Measurements from ENCODE around the gene SAMD4B. TPM values are rescaled to one million over a fixed set of nuclear protein-coding genes. Genes with fewer than 3 reads are reported as not detected.

The SAMD4B gene
- 100 to 1,000 TPM in 2 of 8 experiments, 10 to 100 TPM in 6; 24.1 to 124 (median 64.9) TPM for total RNA-seq

- peak; percentile 85 to 92 (median 90) for ATAC-seq (replicated peaks in 6 of 8)
- H3K27ac ChIP-seq: peak within 1 kb of the TSS; percentile 80 to 83
- in situ Hi-C loops (cut with MboI; ENCODE audit: low pct_unique_long_range_greater_than_20kb in 2 of 9, low sequenced_read_pairs in 9 of 9, unreplicated experiment in 9 of 9): loop anchor here in 4 of 9 experiments (25.0 kb wide), 2 partner anchors 230 to 380 kb away; no protein-coding TSS in a partner anchor
- H3K4me1 ChIP-seq (replicated peaks in 1 of 2): peaks cover 11% of the 10 kb centered on the region in 2 donors
- peak within 1 kb of the TSS; percentile 64 to 99 (median 91) for H3K4me3 ChIP-seq
- 0 to 20% (median 0%) methylated on average over 1 to 10 of the region's 105 CpGs; no CpG with 5 or more reads in 3 of the 10 experiments for WGBS, 10 experiments
Observed at GRCh38 chr19:39341719-39342604, at the start of gene SAMD4B. Gene SAMD4B (plus strand): TSS chr19:39342421. CDS start chr19:39356894, 14,473 bp downstream.

GRCh38 chr19:39293394-39293793 is 48.8 kb upstream of the SAMD4B start:
- 15 to 80% (median 54%) methylated on average over 1 to 4 of the region's 4 CpGs; no CpG with 5 or more reads in 5 of the 10 experiments for WGBS, 10 experiments
- in situ Hi-C loops (cut with MboI; ENCODE audit: low pct_unique_long_range_greater_than_20kb in 2 of 9, low sequenced_read_pairs in 9 of 9, unreplicated experiment in 9 of 9): no loop called here
- no peak overlapping the region for H3K4me3 ChIP-seq
- no peaks in the 10 kb centered on the region for H3K4me1 ChIP-seq (replicated peaks in 1 of 2)
- no peak overlapping the region for H3K27ac ChIP-seq
- peak in 3 of 8 experiments; percentile 27 to 54 (median 50) for ATAC-seq (replicated peaks in 6 of 8)

GRCh38 chr19:39296055-39296645 is 46.1 kb upstream of the SAMD4B start, which contains the start of gene IFNL1:
Gene IFNL1 (plus strand): TSS chr19:39296407. CDS start chr19:39296422, 15 bp downstream.
- no peak for ATAC-seq (replicated peaks in 6 of 8)
- no peaks in the 10 kb centered on the region for H3K4me1 ChIP-seq (replicated peaks in 1 of 2)
- WGBS, 10 experiments: 8 to 100% (median 53%) methylated on average over 1 to 8 of the region's 11 CpGs; no CpG with 5 or more reads in 1 of the 10 experiments
- no peak within 1 kb of the TSS for H3K27ac ChIP-seq
- in situ Hi-C loops (cut with MboI; ENCODE audit: low pct_unique_long_range_greater_than_20kb in 2 of 9, low sequenced_read_pairs in 9 of 9, unreplicated experiment in 9 of 9): no loop called here
- no peak within 1 kb of the TSS for H3K4me3 ChIP-seq

GRCh38 chr19:39296906-39297305 is 45.3 kb upstream of the SAMD4B start:
- 19 to 84% (median 52%) methylated on average over 2 to 4 of the region's 4 CpGs; no CpG with 5 or more reads in 2 of the 10 experiments for WGBS, 10 experiments
- no peak overlapping the region for H3K4me3 ChIP-seq
- in situ Hi-C loops (cut with MboI; ENCODE audit: low pct_unique_long_range_greater_than_20kb in 2 of 9, low sequenced_read_pairs in 9 of 9, unreplicated experiment in 9 of 9): no loop called here
- ATAC-seq (replicated peaks in 6 of 8): no peak
- no peaks in the 10 kb centered on the region for H3K4me1 ChIP-seq (replicated peaks in 1 of 2)
- H3K27ac ChIP-seq: no peak overlapping the region

GRCh38 chr19:39297931-39298634 is 44.1 kb upstream of the SAMD4B start:
- in situ Hi-C loops (cut with MboI; ENCODE audit: low pct_unique_long_range_greater_than_20kb in 2 of 9, low sequenced_read_pairs in 9 of 9, unreplicated experiment in 9 of 9): no loop called here
- Histone ChIP-seq H3K4me3 (no peak overlapping the region), H3K27ac (no peak overlapping the region), H3K4me1 (replicated peaks in 1 of 2) (no peaks in the 10 kb centered on the region)
- WGBS, 10 experiments: 20 to 71% (median 31%) methylated on average over 2 to 7 of the region's 17 CpGs; no CpG with 5 or more reads in 5 of the 10 experiments
- ATAC-seq (replicated peaks in 6 of 8): no peak

- Histone ChIP-seq H3K27ac (no peak overlapping the region), H3K4me3 (no peak overlapping the region), H3K4me1 (replicated peaks in 1 of 2) (no peaks in the 10 kb centered on the region)
- ATAC-seq (replicated peaks in 6 of 8): no peak
- in situ Hi-C loops (cut with MboI; ENCODE audit: low pct_unique_long_range_greater_than_20kb in 2 of 9, low sequenced_read_pairs in 9 of 9, unreplicated experiment in 9 of 9): no loop called here
- 37 to 98% (median 83%) methylated on average over 1 to 9 of the region's 9 CpGs; no CpG with 5 or more reads in 1 of the 10 experiments for WGBS, 10 experiments
Observed at GRCh38 chr19:39299404-39299803, 42.8 kb upstream of the SAMD4B start.

- H3K4me3 ChIP-seq: no peak overlapping the region
- no peak overlapping the region for H3K27ac ChIP-seq
- no peak for ATAC-seq (replicated peaks in 6 of 8)
- WGBS, 10 experiments: 10 to 90% (median 62%) methylated on average over 2 to 8 of the region's 10 CpGs; no CpG with 5 or more reads in 2 of the 10 experiments
- no peaks in the 10 kb centered on the region for H3K4me1 ChIP-seq (replicated peaks in 1 of 2)
- in situ Hi-C loops (cut with MboI; ENCODE audit: low pct_unique_long_range_greater_than_20kb in 2 of 9, low sequenced_read_pairs in 9 of 9, unreplicated experiment in 9 of 9): loop anchor here in 1 of 9 experiments (25.0 kb wide), 1 partner anchor 188 kb away; no protein-coding TSS in a partner anchor
Observed at GRCh38 chr19:39299832-39300231, 42.4 kb upstream of the SAMD4B start.

GRCh38 chr19:39301021-39301420 is 41.2 kb upstream of the SAMD4B start:
- no peak overlapping the region for H3K27ac ChIP-seq
- in situ Hi-C loops (cut with MboI; ENCODE audit: low pct_unique_long_range_greater_than_20kb in 2 of 9, low sequenced_read_pairs in 9 of 9, unreplicated experiment in 9 of 9): loop anchor here in 1 of 9 experiments (25.0 kb wide), 1 partner anchor 189 kb away; no protein-coding TSS in a partner anchor
- ATAC-seq (replicated peaks in 6 of 8): no peak
- no peaks in the 10 kb centered on the region for H3K4me1 ChIP-seq (replicated peaks in 1 of 2)
- H3K4me3 ChIP-seq: no peak overlapping the region
- 0 to 81% (median 56%) methylated on average over 1 to 3 of the region's 4 CpGs; no CpG with 5 or more reads in 3 of the 10 experiments for whole genome bisulfite sequencing, 10 experiments

GRCh38 chr19:39301562-39301961 is 40.7 kb upstream of the SAMD4B start:
- no peak for ATAC-seq (replicated peaks in 6 of 8)
- in situ Hi-C loops (cut with MboI; ENCODE audit: low pct_unique_long_range_greater_than_20kb in 2 of 9, low sequenced_read_pairs in 9 of 9, unreplicated experiment in 9 of 9): loop anchor here in 1 of 9 experiments (25.0 kb wide), 1 partner anchor 189 kb away; no protein-coding TSS in a partner anchor
- WGBS, 10 experiments: 10 to 94% (median 57%) methylated on average over 1 to 3 of the region's 3 CpGs; no CpG with 5 or more reads in 1 of the 10 experiments
- Histone ChIP-seq H3K27ac (no peak overlapping the region), H3K4me3 (no peak overlapping the region), H3K4me1 (replicated peaks in 1 of 2) (no peaks in the 10 kb centered on the region)

- Histone ChIP-seq H3K4me3 (no peak overlapping the region), H3K27ac (no peak overlapping the region), H3K4me1 (replicated peaks in 1 of 2) (peaks cover 0 to 3% of the 10 kb centered on the region in 2 donors)
- in situ Hi-C loops (cut with MboI; ENCODE audit: low pct_unique_long_range_greater_than_20kb in 2 of 9, low sequenced_read_pairs in 9 of 9, unreplicated experiment in 9 of 9): loop anchor here in 1 of 9 experiments (25.0 kb wide), 1 partner anchor 191 kb away; no protein-coding TSS in a partner anchor
- WGBS, 10 experiments: 0 to 77% (median 44%) methylated on average over 3 to 9 of the region's 10 CpGs; no CpG with 5 or more reads in 2 of the 10 experiments
- ATAC-seq (replicated peaks in 6 of 8): no peak
Observed at GRCh38 chr19:39303373-39304184, 38.6 kb upstream of the SAMD4B start.

- ATAC-seq (replicated peaks in 6 of 8): no peak
- H3K27ac ChIP-seq: no peak overlapping the region
- H3K4me1 ChIP-seq (replicated peaks in 1 of 2): peaks cover 0 to 3% of the 10 kb centered on the region in 2 donors
- in situ Hi-C loops (cut with MboI; ENCODE audit: low pct_unique_long_range_greater_than_20kb in 2 of 9, low sequenced_read_pairs in 9 of 9, unreplicated experiment in 9 of 9): loop anchor here in 1 of 9 experiments (25.0 kb wide), 1 partner anchor 192 kb away; no protein-coding TSS in a partner anchor
- H3K4me3 ChIP-seq: no peak overlapping the region
Observed at GRCh38 chr19:39304185-39304513, 38.1 kb upstream of the SAMD4B start.
